WERI-Rb-1 (cell line): ENCODE measurements around the gene FUS.

Source experiments
- DNase-seq: peaks from one replicate; pipeline ENCODE4 v3.0.0-alpha.2; 2020
- H3K27ac ChIP-seq: fragments of 250-450 bp; sonication (Bioruptor Pico); 2 replicates; pipeline ENCODE4 v1.5.1; 2020; ENCODE audit warnings: mild to moderate bottlenecking, moderate library complexity
- H3K27me3 ChIP-seq: fragments of 250-450 bp; sonication (Bioruptor Pico); 2 replicates; pipeline ENCODE4 v1.5.1; 2021; ENCODE audit warnings: mild to moderate bottlenecking, low read depth, moderate library complexity; ENCODE audit not compliant: insufficient read depth, severe bottlenecking
- H3K36me3 ChIP-seq: fragments of 250-450 bp; sonication (Bioruptor Pico); 2 replicates; pipeline ENCODE4 v1.5.1; 2020; ENCODE audit warnings: mild to moderate bottlenecking, moderate library complexity
- H3K4me3 ChIP-seq: 2 replicates; pipeline ENCODE4 v1.5.1; 2011; ENCODE audit warnings: low read depth, mild to moderate bottlenecking, control low read depth, low read length
- H3K9me3 ChIP-seq: fragments of 250-450 bp; sonication (Bioruptor Pico); 2 replicates; pipeline ENCODE4 v1.5.1; 2021; ENCODE audit warnings: mild to moderate bottlenecking, moderate library complexity; ENCODE audit not compliant: severe bottlenecking
- CTCF ChIP-seq: IDR thresholded peaks from 2 replicates; pipeline ENCODE4 v1.5.1; 2011; ENCODE audit warnings: low read depth, mild to moderate bottlenecking, control low read depth, inconsistent platforms, low read length

FUS gene

GRCh38 chr16:31179747-31180459 is at the start of gene FUS:
TSS of gene FUS (plus strand) at chr16:31180139. CDS start at chr16:31180215, 76 bp downstream.
- peak within 1 kb of the TSS; percentile 74 for H3K4me3 ChIP-seq
- H3K27me3 ChIP-seq, result no peaks in the 10 kb centered on the region
- peaks cover 48% of the 10 kb centered on the region for H3K36me3 ChIP-seq
- peak; percentile 87 for DNase-seq
- no peak for TF ChIP-seq CTCF
- peak within 1 kb of the TSS; percentile 99 for H3K27ac ChIP-seq
- no peaks in the 10 kb centered on the region for H3K9me3 ChIP-seq

GRCh38 chr16:31130336-31130891 is 49.5 kb upstream of the FUS start:
- no peak for TF ChIP-seq CTCF
- no peak overlapping the region for H3K27ac ChIP-seq
- DNase-seq, result no peak
- peaks cover 49% of the 10 kb centered on the region for H3K36me3 ChIP-seq
- no peak overlapping the region for H3K4me3 ChIP-seq
- no peaks in the 10 kb centered on the region for H3K9me3 ChIP-seq
- no peaks in the 10 kb centered on the region for H3K27me3 ChIP-seq

- Histone ChIP-seq H3K27ac (no peak overlapping the region), H3K9me3 (no peaks in the 10 kb centered on the region), H3K4me3 (no peak overlapping the region), H3K27me3 (no peaks in the 10 kb centered on the region), H3K36me3 (peaks cover 49% of the 10 kb centered on the region)
- TF ChIP-seq CTCF, result no peak
- DNase-seq, result no peak
Measured at GRCh38 chr16:31130899-31131298, 49.0 kb upstream of the FUS start.

- H3K27ac ChIP-seq, result no peak overlapping the region
- H3K9me3 ChIP-seq, result no peaks in the 10 kb centered on the region
- no peak for TF ChIP-seq CTCF
- no peak overlapping the region for H3K4me3 ChIP-seq
- no peaks in the 10 kb centered on the region for H3K27me3 ChIP-seq
- H3K36me3 ChIP-seq, result peaks cover 49% of the 10 kb centered on the region
- DNase-seq, result no peak
Measured at GRCh38 chr16:31131416-31131815, 48.5 kb upstream of the FUS start.

GRCh38 chr16:31131841-31132271 is 48.1 kb upstream of the FUS start:
- TF ChIP-seq CTCF, result no peak
- H3K27ac ChIP-seq, result no peak overlapping the region
- no peak overlapping the region for H3K4me3 ChIP-seq
- H3K9me3 ChIP-seq, result no peaks in the 10 kb centered on the region
- H3K27me3 ChIP-seq, result no peaks in the 10 kb centered on the region
- peaks cover 48% of the 10 kb centered on the region for H3K36me3 ChIP-seq
- no peak for DNase-seq
